Transverse colon (tissue), 4 donors: Measurements from ENCODE around the gene MAP9. TPM values are rescaled to one million over a fixed set of nuclear protein-coding genes. Genes with fewer than 3 reads are reported as not detected.

Source experiments
- DNase-seq: peaks from one replicate; pipeline ENCODE4 v3.0.0-alpha.2; 2019
- H3K27ac ChIP-seq, 4 donors: fragments of 200-600 bp; sonication (generic); 2 replicates each; pipeline ENCODE4 v1.5.1; 2016 to 2018; ENCODE audit warnings: inconsistent platforms in 4 of 4
- H3K27me3 ChIP-seq: fragments of 200-600 bp; sonication (generic); 2 replicates; pipeline ENCODE4 v1.5.1; 2017; ENCODE audit warnings: inconsistent platforms
- H3K36me3 ChIP-seq, 4 donors: fragments of 200-600 bp; sonication (generic); 2 replicates each; pipeline ENCODE4 v1.5.1; 2017 to 2019; ENCODE audit warnings: inconsistent platforms in 4 of 4
- H3K4me1 ChIP-seq, 4 donors: fragments of 200-600 bp; sonication (generic); 2 replicates each; pipeline ENCODE4 v1.5.1; 2017 to 2020; ENCODE audit warnings: inconsistent platforms in 4 of 4
- H3K4me3 ChIP-seq, 4 donors: fragments of 200-600 bp; sonication (generic); 1 replicate in 1 of 4; 2 replicates in 3 of 4; pipeline versions ENCODE4 v1.5.1 to v1.6.1; 2017 to 2019; ENCODE audit warnings: inconsistent platforms in 4 of 4
- H3K9me3 ChIP-seq, 2 donors: fragments of 200-600 bp; sonication (generic); 2 replicates each; pipeline ENCODE4 v1.5.1; 2017 to 2019; ENCODE audit warnings: inconsistent platforms in 2 of 2
- EP300 ChIP-seq: sonication (generic); formaldehyde crosslinking; IDR thresholded peaks from one replicate; pipeline ENCODE4 v1.6.1; 2017; ENCODE audit warnings: antibody characterized with exemption, low read depth
- POLR2A ChIP-seq: fragments of 450-650 bp; IDR thresholded peaks from one replicate; pipeline ENCODE4 v1.6.1; 2016; ENCODE audit warnings: antibody characterized with exemption, mild to moderate bottlenecking, moderate library complexity
- POLR2AphosphoS5 ChIP-seq, 3 donors: sonication (generic); formaldehyde crosslinking; IDR thresholded peaks; one replicate each; pipeline ENCODE4 v1.6.1; 2016; ENCODE audit warnings: antibody characterized with exemption in 3 of 3
- whole genome bisulfite sequencing, 2 donors: methylation state at CpG; one replicate each; pipeline ENCODE4 v1.1.5; 2018; ENCODE audit warnings: low coverage in 1 of 2; 5-methylcytosine and 5-hydroxymethylcytosine counted together
- in situ Hi-C, 4 donors: fragments of 200-750 bp; cut with MboI; loops; one replicate each; pipeline versions ENCODE4 v1.15.0 to v1.15.1; 2017; ENCODE audit warnings: low sequenced_read_pairs in 3 of 4, low pct_ligation_motif_present in 1 of 4, low pct_unique_long_range_greater_than_20kb in 1 of 4
- intact Hi-C: fragments of 100-400 bp; cut with DNase I; formaldehyde crosslinking; loops from one replicate; pipeline ENCODE4 v1.15.1; 2023; ENCODE audit warnings: low total_unique reads
- total RNA-seq, 4 donors: library from RNA; depleted of rRNA; stranded (reverse); fragments of >200 nt; gene quantifications; one replicate each; pipeline ENCODE4 v1.1.0, GENCODE V29; 2016
- TF ChIP-seq, protein P1 (sequence below), 5 experiments: fragments of 200-600 bp in 3 of 5; fragments of 450-650 bp in 2 of 5; sonication (generic) in 3 of 5; IDR thresholded peaks; 1 replicate in 2 of 5; 2 replicates in 3 of 5; pipeline ENCODE4 v1.5.1; 2016 to 2017; ENCODE audit warnings: antibody characterized with exemption in 5 of 5, inconsistent platforms in 3 of 5, mild to moderate bottlenecking in 2 of 5, moderate library complexity in 1 of 5

Gene MAP9
- total RNA-seq, 4 donors from 2014 or later: 4.4 to 31.0 (median 7.2) TPM

DNA sequence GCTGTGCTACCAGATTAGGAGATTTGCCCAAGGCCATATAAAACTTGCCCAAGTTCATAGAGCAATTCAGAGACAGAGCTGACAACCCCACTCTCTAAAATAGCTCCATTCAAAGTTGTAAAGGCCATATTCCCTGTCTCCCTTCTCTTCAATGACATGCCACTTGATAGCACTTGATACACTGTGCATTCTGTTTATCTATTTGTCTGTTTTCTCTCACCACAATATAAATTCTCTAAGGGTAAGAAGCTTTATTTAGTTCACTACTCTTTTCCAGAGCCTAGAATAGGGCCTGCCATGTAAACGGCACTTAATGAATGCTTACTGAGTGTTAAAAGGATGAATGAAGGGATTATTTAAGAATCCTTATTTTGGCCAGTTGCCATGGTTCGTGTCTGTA is 24.1 kb upstream of the MAP9 start:
- Histone ChIP-seq H3K4me1 (peaks cover 0 to 4% (median 0%) of the 10 kb centered on the region in 4 donors), H3K27ac (no peak overlapping the region), H3K36me3 (no peaks in the 10 kb centered on the region), H3K27me3 (no peaks in the 10 kb centered on the region), H3K4me3 (no peak overlapping the region), H3K9me3 (no peaks in the 10 kb centered on the region)
- 42 to 67% methylated on average over 1 to 2 of the region's 2 CpGs for WGBS, 2 donors
- in situ Hi-C loops: no loop called here
- no peak for DNase-seq
- no peak for TF ChIP-seq EP300
- no peak for TF ChIP-seq POLR2AphosphoS5 (IDR thresholded peaks at IDR 0.05)
- no peak for TF ChIP-seq POLR2A
- TF ChIP-seq, protein P1, sequence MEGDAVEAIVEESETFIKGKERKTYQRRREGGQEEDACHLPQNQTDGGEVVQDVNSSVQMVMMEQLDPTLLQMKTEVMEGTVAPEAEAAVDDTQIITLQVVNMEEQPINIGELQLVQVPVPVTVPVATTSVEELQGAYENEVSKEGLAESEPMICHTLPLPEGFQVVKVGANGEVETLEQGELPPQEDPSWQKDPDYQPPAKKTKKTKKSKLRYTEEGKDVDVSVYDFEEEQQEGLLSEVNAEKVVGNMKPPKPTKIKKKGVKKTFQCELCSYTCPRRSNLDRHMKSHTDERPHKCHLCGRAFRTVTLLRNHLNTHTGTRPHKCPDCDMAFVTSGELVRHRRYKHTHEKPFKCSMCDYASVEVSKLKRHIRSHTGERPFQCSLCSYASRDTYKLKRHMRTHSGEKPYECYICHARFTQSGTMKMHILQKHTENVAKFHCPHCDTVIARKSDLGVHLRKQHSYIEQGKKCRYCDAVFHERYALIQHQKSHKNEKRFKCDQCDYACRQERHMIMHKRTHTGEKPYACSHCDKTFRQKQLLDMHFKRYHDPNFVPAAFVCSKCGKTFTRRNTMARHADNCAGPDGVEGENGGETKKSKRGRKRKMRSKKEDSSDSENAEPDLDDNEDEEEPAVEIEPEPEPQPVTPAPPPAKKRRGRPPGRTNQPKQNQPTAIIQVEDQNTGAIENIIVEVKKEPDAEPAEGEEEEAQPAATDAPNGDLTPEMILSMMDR (IDR thresholded peaks at IDR 0.05): no peak
- intact Hi-C loops: loop anchor here (5.0 kb wide), 1 partner anchor 551 kb away; the partner anchor contains the start of gene CTSO

DNA sequence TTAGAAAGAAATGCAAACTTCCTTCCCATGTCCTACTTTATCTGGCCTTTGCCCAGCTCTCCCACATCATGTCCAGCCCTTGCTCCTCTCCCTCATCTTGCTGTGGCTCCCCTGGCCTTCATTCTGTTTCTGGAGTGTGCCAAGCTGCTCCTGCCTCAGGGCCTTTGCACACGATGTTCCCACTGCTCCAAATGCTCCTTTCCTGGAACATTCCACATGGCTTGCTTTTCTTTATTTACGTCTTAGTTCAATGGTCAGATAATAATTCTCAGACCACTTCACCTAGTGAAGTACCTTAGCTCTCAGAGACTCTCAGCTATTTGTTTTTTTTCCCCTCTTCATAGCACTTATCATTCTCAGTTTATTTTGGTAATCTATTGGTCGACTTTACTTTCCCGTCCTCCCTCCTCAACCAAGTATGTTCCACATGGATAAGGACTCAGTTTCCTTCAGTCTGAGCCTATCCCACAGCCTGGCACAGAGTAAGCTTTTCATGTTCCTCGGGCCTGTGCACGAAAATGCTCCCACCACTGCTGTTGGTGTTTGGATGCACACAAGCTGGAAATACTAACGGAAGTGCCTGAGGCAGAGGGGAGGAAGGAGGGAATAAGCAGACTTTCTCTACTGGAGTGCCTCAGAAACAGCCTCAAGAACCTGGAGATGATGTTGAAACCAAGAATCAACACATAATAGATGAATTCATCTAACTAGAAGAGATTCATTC is 23.4 kb upstream of the MAP9 start:
- intact Hi-C loops: loop anchor here (5.0 kb wide), 1 partner anchor 552 kb away; the partner anchor contains the start of gene CTSO
- in situ Hi-C loops: no loop called here
- H3K27me3 ChIP-seq: no peaks in the 10 kb centered on the region
- H3K4me3 ChIP-seq: no peak overlapping the region
- H3K27ac ChIP-seq: no peak overlapping the region
- no peaks in the 10 kb centered on the region for H3K9me3 ChIP-seq
- 70% methylated on average over 6 to 7 of the region's 7 CpGs for WGBS, 2 donors
- TF ChIP-seq POLR2AphosphoS5 (IDR thresholded peaks at IDR 0.05) (no peak), POLR2A (no peak), EP300 (no peak)
- TF ChIP-seq, protein P1 (IDR thresholded peaks at IDR 0.05): no peak
- H3K4me1 ChIP-seq: peaks cover 0 to 4% (median 0%) of the 10 kb centered on the region in 4 donors
- H3K36me3 ChIP-seq: no peaks in the 10 kb centered on the region
- DNase-seq: no peak

DNA sequence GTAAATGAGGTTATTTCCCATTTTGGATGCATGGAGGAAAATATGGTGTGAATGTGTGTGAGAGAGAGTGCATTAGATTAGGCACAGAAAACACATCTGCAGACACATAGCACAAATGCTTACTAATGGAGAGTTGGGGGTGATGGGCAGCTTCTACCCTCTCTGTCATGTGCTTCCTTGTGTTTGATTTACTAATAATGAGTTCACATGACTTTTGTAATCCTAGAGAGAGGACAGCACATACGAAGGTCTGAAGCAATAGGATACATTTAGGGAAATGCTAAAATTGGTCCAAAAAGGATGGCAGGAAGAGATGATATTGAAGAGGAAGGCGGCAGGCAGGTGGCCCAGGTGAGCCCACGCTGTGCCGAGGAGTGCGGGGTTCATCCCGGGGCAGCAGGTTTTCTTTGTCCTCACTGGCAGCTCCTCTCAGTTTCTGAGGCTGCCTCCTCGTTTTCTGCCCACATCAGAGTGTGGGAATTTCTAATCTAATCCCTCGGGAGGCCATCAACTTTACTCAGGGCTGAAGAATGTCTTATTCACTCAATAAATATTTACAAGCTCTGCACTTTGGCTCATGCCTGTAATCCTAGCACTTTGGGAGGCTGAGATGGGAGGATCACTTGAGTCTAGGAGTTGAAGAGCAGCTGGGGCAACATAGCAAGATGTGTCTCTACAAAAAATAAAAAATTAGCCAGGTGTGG is 15.9 kb upstream of the MAP9 start:
- TF ChIP-seq, protein P1 (IDR thresholded peaks at IDR 0.05): no peak
- no peak for TF ChIP-seq POLR2AphosphoS5 (IDR thresholded peaks at IDR 0.05)
- Histone ChIP-seq H3K27me3 (no peaks in the 10 kb centered on the region), H3K4me1 (peaks cover 0 to 4% (median 0%) of the 10 kb centered on the region in 4 donors), H3K27ac (no peak overlapping the region), H3K4me3 (no peak overlapping the region), H3K9me3 (no peaks in the 10 kb centered on the region), H3K36me3 (no peaks in the 10 kb centered on the region)
- intact Hi-C loops: no loop called here
- in situ Hi-C loops: no loop called here
- WGBS, 2 donors: 57% methylated on average over 8 of the region's 8 CpGs; no CpG with 5 or more reads in 1 of the 2 donors
- DNase-seq: no peak

DNA sequence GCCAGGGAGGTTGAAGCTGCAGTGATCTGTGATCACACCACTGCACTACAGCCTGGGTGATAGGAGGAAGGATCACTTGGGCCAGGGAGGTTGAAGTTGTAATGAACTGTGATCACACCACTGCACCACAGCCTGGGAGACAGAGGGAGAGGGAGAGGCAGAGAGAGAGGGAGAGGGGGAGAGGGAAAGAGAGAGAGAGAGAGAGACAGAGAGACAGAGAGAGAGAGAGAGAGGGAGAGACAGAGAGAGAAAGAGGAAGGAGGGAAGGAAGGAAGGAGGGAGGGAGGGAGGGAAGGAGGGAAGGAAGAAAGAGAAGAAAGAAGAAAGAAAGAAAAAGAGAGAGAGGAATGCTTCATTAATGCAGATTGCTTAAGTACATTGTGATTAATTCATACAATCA is 15.2 kb upstream of the MAP9 start:
- intact Hi-C loops (no loop called here), in situ Hi-C loops (no loop called here)
- H3K4me1 ChIP-seq: peaks cover 0 to 4% (median 0%) of the 10 kb centered on the region in 4 donors
- no peak overlapping the region for H3K4me3 ChIP-seq
- H3K27ac ChIP-seq: no peak overlapping the region
- H3K27me3 ChIP-seq: no peaks in the 10 kb centered on the region
- H3K9me3 ChIP-seq: no peaks in the 10 kb centered on the region
- H3K36me3 ChIP-seq: no peaks in the 10 kb centered on the region
- TF ChIP-seq POLR2A (no peak), EP300 (no peak), POLR2AphosphoS5 (IDR thresholded peaks at IDR 0.05) (no peak)
- TF ChIP-seq, protein P1 (IDR thresholded peaks at IDR 0.05): no peak
- no peak for DNase-seq
